Raji (cell line): ENCODE results near the gene METTL16.

Source experiments
- POLR2A ChIP-seq: IDR thresholded peaks from 2 replicates; pipeline ENCODE4 v1.6.1; 2011; ENCODE audit warnings: low read depth, low read length, control low read depth; ENCODE audit not compliant: insufficient read depth

Gene METTL16

DNA sequence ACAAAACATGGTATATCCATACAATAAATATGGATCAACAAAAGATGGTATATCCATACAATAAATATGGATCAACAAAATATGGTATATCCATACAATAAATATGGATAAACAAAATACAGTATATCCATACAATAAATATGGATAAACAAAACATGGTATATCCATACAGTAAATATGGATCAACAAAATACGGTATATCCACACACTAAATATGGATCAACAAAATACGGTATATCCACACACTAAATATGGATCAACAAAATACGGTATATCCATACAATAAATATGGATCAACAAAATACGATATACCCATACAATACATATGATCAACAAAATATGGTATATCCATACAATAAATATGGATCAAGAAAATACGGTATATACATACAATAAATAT is 8.1 kb downstream of the METTL16 start:
- no peak for TF ChIP-seq POLR2A

DNA sequence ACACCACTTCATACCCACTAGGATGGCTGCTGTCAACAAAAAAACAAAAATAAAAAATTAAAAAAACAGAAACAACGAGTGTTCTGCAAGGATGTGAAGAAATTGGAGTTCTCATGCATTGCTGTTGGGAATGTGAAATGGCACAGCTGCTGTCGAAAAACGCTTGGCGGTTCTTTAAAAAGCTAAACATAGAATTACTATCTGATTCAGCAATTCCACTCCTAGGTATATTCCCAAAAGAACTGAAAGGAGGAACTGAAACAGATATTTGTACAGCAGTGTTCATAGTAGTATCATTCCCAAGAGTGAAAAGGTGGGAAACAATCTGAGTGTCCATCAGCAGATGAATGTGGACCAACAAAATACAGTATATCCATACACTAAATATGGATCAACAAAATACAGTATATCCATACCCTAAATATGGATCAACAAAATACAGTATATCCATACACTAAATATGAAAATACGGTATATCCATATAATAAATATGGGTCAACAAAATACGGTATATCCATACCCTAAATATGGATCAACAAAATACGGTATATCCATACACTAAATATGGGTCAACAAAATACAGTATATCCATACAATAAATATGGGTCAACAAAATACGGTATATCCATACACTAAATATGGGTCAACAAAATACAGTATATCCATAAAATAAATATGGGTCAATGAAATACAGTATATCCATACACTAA is 8.7 kb downstream of the METTL16 start:
- TF ChIP-seq POLR2A: no peak

DNA sequence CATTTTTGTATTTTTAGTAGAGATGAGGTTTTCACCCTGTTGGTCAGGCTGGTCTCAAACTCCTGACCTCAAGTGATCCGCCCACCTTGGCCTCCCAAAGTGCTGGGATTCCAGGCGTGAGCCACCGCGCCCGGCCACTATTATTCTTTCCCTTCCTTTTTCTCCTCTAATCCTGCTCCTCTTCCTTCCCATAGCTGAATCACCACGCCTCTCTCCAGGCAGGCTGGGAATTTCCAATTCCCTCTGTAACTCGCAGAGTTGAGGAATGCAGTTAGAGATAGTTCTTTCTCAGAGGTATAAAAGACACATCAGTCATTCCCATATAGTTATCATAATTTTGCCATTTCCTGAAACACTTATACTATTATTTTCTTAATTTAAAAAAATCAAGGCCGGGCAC is 11.2 kb downstream of the METTL16 start:
- TF ChIP-seq POLR2A: no peak

DNA sequence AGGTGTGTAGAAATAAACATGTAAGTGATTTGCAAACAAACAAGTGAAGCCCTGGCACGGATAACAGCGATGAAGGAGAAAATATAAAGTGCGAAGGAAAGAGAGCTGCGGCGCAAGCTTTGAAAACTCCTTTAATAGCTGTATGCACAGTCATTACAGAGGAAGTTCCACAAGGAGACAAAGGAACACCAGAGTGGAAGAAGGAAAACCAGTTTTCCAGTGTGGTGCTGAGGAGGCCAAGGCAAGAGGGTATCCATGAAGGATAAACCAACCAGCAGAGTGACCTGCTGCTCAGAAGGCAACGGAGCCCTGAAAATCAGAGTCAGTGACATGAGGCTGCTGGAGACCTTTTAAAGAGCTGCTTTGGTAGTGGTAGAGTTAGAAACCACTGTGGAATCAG is 24.4 kb downstream of the METTL16 start:
- TF ChIP-seq POLR2A: no peak

DNA sequence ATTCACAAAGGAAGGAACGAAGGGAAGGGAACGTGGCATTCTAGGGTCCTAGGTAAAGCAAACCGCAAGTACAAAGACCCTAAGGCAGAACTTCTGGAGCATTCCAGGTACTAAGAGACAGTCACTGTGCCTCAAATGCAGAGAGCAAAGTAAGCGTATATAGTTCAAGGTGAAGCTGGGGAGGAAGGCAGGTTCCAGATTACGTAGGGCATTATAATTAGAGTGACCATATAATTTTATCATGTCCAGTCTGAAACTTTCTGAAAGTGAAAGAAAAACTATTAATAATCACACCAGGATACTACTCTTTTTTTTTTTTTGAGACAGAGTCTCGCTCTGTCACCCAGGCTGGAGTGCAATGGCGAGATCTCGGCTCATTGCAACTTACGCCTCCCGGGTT is 25.7 kb downstream of the METTL16 start:
- TF ChIP-seq POLR2A: no peak

DNA sequence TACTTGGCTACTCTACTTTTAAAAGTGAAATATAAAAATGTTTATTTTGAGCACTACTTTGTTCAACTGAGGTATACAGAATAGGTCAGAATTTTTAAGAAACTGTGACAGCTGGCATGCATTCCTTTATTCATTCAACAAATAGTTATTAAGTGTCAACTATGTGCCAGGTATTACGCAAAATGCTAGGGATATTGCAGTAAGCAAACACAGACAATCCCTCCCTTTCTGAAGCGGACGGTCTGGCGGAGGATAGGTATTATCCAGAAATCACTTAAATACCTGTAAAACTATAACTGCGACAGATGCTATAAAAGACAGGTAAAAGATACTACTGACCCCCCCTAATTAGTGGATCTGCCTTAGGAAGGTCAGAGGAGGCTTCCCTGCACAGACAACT is 26.1 kb downstream of the METTL16 start:
- TF ChIP-seq POLR2A: no peak

DNA sequence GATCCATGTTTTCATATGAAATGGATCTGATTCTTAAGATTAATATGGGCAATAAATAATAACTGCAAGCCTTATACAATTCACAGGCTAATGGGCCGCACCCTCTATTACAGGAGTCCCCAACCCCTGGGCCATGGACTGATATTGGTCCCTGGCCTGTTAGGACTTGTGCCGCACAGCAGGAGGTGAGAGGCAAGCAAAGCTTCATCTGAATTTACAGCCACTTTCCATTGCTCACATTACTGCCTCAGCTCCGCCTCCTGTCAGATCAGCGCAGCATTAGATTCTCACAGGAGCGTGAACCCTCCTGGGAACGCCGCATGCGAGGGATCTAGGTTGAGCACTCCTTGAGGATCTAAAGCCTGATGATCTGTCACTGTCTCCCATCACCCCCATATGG is 26.8 kb downstream of the METTL16 start:
- no peak for TF ChIP-seq POLR2A

DNA sequence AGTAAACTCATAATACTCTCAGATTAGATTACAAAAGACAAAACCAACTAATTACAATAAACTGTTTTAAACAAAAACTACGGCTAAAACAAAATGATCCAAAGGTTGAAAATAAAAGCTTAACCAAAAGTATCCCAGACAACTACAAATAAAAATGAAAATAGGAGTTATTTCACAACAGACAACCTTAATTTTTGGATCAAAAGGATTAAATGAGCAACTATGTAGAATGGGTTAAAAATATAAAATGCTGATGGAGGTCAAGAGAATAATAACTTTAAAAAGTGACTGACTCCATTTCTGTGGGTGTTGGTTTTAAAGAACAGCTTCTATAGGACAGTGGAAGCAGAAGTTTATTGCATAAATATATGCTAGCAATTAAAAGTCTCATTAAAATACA is 28.6 kb downstream of the METTL16 start:
- TF ChIP-seq POLR2A: no peak

DNA sequence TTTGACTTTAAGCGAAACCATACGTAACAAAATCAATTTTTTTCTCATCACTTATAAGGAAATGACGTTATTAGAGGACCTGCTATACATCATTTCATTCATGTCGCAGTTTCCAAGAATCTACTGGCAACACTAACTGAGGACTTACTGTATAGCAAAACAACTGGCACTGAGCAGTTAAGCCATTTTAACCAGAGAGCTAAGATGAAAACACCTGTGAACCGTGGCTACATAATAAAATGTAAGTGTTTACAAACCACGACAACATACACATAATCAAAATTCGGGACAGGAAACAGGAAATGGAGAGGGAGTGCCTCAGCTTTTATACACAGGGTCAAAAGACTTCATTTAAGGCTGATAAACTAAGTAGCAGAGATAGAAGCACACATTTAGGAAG is 29.5 kb downstream of the METTL16 start:
- TF ChIP-seq POLR2A: no peak

DNA sequence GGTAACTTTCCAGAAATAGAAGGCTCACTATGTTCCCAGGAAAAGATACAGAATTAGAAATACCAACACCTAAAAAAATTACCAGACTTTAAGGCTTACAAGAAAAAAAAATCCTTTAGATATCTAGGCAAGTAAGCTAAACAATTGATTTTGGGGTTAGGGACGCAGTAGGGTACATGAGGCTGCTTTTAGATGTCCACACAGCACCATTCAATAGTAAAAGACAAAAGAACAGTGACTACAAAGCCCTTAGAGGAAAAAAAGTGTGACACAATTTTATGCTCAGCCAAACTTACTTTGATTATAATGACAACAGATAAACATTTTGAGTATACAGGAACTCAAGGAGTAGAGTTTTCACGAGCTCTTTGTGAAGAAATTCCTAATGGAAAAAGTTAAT is 29.9 kb downstream of the METTL16 start:
- TF ChIP-seq POLR2A: no peak

DNA sequence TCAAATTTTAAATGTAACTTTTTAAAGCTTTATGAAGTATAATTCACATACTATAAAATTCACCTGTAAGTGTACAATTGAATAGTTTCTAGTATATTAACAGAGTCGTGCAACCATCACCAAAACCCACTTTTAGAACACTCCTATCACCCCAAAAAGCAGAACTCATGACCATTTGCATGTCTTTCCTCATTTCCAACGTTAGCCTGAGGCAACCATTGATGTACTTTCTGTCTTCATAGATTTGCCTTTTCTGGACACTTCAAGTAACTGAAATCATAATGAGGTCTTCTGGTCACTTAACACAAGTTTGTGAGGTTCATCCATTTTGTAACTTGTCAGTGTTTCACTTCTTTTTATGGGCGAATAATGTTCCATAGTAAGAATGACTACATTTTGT is 33.2 kb downstream of the METTL16 start:
- TF ChIP-seq POLR2A: no peak

DNA sequence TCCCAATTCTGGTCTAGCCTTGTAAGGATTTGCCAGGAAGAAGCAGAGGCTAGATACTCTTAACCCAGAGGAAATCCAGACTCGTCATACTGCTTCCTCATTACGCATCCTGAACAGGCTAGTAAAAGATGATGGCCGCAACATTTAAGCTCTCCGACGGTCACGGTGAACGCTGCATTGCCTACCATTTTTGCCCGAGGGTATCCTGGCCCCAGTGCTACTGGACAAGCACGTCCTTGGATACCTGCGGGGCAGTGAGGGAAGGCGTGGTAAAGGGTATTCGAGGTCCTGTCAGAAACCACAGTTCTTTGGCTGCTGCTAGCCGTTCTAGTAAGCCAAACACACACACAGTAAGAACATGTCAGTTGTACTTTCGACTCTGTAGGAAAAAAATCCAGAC is 36.6 kb downstream of the METTL16 start:
- TF ChIP-seq POLR2A: no peak

DNA sequence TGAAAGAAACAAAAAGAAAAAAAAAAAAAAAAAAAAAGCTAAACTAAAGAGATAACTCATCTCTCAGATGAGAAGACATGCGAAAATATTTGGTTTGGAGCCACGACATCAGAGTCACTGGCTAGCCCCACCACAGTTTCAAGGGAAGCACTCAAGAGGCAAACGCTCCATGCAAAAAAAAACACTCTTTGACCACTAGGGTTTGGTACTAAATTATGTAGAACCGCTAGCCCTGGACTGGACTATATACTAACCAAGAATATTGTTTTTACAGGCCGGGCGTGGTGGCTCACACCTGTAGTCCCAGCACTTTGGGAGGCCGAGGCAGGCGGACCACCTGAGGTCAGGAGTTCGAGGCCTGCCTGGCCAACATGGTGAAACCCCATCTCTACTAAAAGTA is 37.3 kb downstream of the METTL16 start:
- no peak for TF ChIP-seq POLR2A

DNA sequence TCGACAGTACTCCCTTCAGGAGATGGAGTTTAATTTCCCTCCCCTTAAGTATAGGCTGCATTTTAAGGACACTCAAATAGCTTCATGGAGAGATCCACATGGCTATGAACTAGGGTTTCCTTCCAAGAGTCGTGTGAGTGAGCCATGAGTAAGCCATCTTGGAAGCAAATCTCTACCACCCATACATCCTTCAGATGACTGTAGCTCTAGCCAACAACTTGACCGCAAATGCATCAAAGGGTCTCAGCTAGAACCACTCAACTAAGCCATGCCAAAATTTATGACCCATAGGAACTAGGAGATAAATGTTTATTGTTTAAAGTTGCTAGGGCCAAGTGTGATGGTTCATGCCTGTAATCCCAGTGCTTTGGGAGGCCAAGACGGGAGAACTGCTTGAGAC is 43.4 kb downstream of the METTL16 start:
- TF ChIP-seq POLR2A: no peak

DNA sequence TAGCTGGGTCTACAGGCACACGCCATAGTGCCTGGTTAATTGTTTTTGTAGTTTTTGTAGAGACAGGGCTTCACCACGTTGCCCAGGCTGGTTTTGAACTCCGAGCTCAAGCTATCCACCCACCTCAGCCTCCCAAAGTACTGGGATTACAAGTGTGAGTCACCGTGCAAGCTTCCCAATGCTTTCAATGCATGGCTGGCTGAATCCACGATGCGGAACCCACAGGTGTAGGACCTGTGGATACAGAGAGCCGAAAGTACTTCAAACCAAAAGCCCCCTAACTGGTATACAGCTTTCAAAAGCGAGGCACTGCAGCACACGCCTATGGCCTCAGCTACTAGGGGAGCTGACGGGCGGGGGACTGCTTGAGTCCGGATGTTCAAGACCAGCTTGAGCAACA is 44.8 kb downstream of the METTL16 start:
- TF ChIP-seq POLR2A: no peak

DNA sequence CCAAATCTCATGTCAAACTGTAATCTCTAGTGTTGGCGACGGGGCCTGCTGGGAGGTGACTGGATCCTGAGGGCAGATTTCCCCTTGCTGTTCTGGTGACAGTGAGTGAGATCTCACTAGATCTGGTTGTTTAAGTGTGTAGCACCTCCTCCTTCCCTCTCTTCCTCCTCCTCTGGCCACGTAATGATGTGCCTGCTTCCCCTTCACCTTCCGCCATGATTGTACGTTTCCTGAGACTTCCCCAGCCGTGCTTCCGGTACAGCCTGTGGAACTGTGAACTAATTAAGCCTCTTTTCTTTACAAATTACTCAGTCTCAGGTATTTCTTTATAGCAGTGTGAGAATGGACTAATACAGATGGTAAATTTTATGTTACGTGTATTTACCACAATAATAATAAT is 49.2 kb downstream of the METTL16 start:
- TF ChIP-seq POLR2A: no peak

DNA sequence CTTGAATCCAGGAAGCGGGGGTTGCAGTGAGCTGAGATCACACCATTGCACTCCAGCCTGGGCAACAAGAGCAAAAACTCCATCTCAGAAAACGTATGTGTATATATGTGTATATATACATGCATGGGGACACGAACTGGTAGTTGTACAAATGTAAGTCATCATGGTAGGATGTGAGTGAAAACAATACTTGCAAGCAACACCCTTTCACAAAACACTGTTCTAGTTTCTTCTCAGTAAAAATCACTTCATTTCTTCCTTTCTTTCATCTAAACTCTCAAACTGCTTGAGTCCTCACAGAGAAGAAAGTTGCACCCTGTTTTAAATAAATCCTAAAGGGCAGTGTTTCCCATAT is 51.8 kb downstream of the METTL16 start:
- TF ChIP-seq POLR2A: no peak

DNA sequence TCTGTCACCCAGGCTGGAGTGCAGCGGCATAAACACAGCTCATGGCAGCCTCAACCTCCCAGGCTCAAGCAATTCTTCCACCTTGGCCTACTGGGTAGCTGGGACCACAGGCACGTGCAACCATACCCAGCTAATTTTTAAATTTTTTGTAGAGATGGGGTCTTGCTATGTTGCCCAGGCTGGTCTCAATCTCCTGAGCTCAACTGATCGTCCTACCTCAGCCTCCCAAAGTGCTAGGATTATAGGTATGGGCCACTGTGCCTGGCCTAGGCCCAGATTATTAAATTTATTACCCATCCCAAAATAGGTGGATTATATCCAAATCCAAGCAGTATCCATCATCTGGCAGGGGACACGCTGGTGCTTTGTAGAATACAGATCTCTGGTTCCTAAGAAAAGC is 53.8 kb downstream of the METTL16 start:
- TF ChIP-seq POLR2A: no peak

DNA sequence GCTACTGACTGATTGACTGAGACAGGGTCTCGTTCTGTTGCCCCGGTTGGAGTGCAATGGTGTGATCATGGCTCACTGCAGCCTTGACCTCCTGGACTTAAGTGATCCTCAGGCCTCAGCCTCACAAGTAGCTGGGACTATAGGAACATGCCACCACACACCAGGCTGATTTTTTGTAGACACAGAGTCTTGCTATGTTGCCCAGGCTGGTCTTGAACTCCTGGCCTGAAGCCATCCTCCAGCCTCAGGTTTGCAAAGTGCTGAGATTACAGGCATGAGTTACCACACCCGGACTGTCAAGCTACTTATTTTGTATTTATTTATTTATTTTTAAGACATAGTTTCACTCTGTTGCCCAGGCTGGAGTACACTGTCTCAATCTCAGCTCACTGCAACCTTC is 55.2 kb downstream of the METTL16 start:
- no peak for TF ChIP-seq POLR2A

DNA sequence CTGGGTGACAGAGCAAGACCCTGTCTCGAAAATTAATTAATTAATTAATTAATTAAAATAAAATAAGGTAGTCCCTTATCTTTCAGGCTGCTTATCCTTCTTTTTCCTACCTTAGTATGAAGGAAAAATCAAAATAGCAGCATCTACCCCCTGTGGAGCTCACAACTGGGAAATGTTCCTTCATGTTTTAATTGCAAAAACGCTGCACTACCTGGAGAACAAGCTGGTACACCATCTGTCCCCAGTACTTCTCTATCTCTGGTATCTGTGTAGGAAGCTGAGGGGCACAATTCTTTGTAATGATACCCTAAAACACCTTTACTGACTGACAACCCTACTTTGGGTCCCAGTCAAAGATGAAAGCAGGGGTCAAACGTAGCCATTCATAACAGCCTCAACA is 55.7 kb downstream of the METTL16 start:
- TF ChIP-seq POLR2A: no peak
